ENCODE data around the gene PDK2. TPM values are rescaled to one million over a fixed set of nuclear protein-coding genes. Genes with fewer than 3 reads are reported as not detected.

The PDK2 gene
- total and polyA plus RNA-seq, 3 experiments from 2014 or later = 19.5 to 41.2 (median 22.4) TPM

DNA sequence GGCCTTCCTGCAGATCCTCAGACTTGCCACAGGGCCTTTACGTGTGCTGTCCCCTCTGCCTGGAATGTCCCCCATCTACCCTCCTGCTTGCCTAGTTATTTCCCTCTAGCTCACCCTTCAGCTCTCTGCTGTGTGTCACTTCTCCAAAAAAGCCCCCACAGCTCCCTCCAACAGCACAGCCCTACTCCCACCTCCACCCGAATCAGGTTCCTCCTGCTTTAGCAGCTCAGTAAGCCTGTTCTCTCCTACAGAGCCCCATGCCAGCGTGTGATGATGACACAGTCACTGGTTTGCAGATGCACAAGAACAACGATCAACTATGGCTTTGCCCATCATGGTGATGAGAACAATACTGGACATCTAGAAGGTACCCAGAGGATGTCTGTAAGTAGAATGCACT lies 41.9 kb downstream of the PDK2 start:
- Histone ChIP-seq H3K27me3 (ENCODE audit: insufficient read depth, low read length, poor library complexity, severe bottlenecking) (no peaks in the 10 kb centered on the region), H3K36me3 (ENCODE audit: insufficient read depth, low read length) (peaks cover 42% of the 10 kb centered on the region), H3K9me3 (ENCODE audit: low read length) (no peaks in the 10 kb centered on the region), H3K4me3 (ENCODE audit: low read length) (no peak overlapping the region), H3K4me1 (ENCODE audit: insufficient read depth, low read length) (peaks cover 30% of the 10 kb centered on the region), H3K27ac (ENCODE audit: low read depth, low read length) (no peak overlapping the region)
- Mint-ChIP-seq H3K27me3 (peaks cover 0 to 1% of the 10 kb centered on the region in 2 donors), H3K27ac (peak overlapping the region in 3 of 8 donors; percentile 61 to 92 (median 72)), H3K36me3 (peaks cover 26 to 81% (median 30%) of the 10 kb centered on the region in 3 donors), H3K4me3 (no peak overlapping the region), H3K4me1 (peaks cover 25 to 52% (median 42%) of the 10 kb centered on the region in 3 donors), H3K9me3 (no peaks in the 10 kb centered on the region)
- POLR2A ChIA-PET = interaction anchor here (1.0 kb wide), 1 partner anchor 14 kb away, joined by 3 read pairs; no protein-coding TSS in a partner anchor
- DNase-seq = no peak
- CTCF ChIA-PET = interaction anchor here (1.2 to 2.9 kb wide), 3 partner anchors 10 to 24 kb away, joined by 3 to 17 read pairs (median 7); no protein-coding TSS in a partner anchor

GRCh38 chr17:50139185-50139783 lies 44.1 kb downstream of the PDK2 start:
- Mint-ChIP-seq H3K36me3 (peaks cover 31 to 95% (median 40%) of the 10 kb centered on the region in 3 donors), H3K4me1 (peaks cover 47 to 65% (median 60%) of the 10 kb centered on the region in 3 donors), H3K27me3 (peaks cover 0 to 1% of the 10 kb centered on the region in 2 donors), H3K27ac (peak overlapping the region in 3 of 8 donors; percentile 56 to 97 (median 79)), H3K9me3 (no peaks in the 10 kb centered on the region), H3K4me3 (no peak overlapping the region)
- H3K27ac ChIP-seq (ENCODE audit: low read depth, low read length) = no peak overlapping the region
- no peak overlapping the region for H3K4me3 ChIP-seq (ENCODE audit: low read length)
- H3K9me3 ChIP-seq (ENCODE audit: low read length) = no peaks in the 10 kb centered on the region
- peak in 1 of 5 donors; percentile 44 for DNase-seq
- peaks cover 46% of the 10 kb centered on the region for H3K36me3 ChIP-seq (ENCODE audit: insufficient read depth, low read length)
- H3K27me3 ChIP-seq (ENCODE audit: insufficient read depth, low read length, poor library complexity, severe bottlenecking) = no peaks in the 10 kb centered on the region
- H3K4me1 ChIP-seq (ENCODE audit: insufficient read depth, low read length) = peaks cover 51% of the 10 kb centered on the region
- ChIA-PET POLR2A (interaction anchor here (0.9 to 1.1 kb wide), 2 partner anchors 9 kb away, joined by 3 read pairs; no protein-coding TSS in a partner anchor), CTCF (interaction anchor here (0.6 to 5.3 kb wide), 19 partner anchors 9 to 113 kb away, joined by 3 to 52 read pairs (median 6); partner anchors contain the start of genes PDK2, PPP1R9B, SAMD14 and SGCA)

DNA sequence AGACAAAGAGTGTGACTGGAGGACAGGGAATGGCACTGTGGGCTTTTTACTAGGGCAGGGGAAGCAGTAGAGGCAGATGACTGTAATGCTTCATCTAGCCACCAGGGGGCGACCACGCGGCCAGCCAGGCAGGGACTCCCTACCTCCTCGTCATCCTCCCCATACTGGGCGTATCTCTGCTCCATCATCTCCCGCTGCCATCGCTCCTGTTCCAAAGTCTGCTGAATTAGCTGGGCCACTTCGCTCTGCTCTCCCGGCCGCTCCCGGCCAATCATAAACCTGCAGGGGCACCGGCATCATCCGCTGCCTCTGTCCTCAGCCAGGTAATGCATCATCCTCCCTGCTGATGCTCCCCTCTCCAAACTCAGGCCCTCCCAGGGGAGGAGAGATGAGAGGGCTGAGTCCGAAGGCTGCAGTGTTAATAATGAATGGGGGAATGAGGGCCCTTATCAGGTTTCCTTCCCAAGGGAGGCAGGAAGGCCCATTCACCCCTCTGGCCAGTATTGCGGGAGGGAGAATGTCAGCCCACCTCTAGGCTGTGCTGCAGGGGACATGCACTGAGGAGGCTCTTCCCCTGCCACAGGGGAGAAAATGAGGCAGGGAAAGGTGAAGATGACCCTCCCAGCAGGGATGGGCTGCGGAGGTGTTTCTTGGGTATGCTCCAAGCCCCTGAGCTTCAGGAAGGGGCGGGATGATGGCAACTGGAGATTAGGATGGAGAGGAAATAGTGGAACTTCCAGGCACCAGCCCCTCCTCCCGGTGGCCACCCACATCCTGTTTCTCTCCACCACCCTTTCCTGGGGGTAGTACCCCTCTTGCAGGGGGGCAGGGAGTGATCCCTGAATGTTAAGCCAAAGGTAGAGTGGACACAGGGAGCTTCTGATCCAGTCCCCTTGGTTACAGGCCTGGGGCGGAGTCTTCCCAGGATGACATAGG lies 45.1 kb downstream of the PDK2 start:
- DNase-seq = peak; percentile 74 to 86 (median 76)
- no peaks in the 10 kb centered on the region for H3K9me3 ChIP-seq (ENCODE audit: low read length)
- no peaks in the 10 kb centered on the region for H3K9me3 Mint-ChIP-seq
- CTCF ChIA-PET = interaction anchor here (0.9 to 5.3 kb wide), 18 partner anchors 8 to 206 kb away, joined by 3 to 52 read pairs (median 6); partner anchors contain the start of genes PPP1R9B, SGCA and XYLT2
- POLR2A ChIA-PET = interaction anchor here (1.3 to 1.6 kb wide), 2 partner anchors 9 to 12 kb away, joined by 5 to 6 read pairs; no protein-coding TSS in a partner anchor
- peak overlapping the region; percentile 52 to 84 (median 76) for H3K4me3 Mint-ChIP-seq
- peaks cover 59% of the 10 kb centered on the region for H3K4me1 ChIP-seq (ENCODE audit: insufficient read depth, low read length)
- H3K36me3 Mint-ChIP-seq = peaks cover 31 to 99% (median 44%) of the 10 kb centered on the region in 3 donors
- no peaks in the 10 kb centered on the region for H3K27me3 ChIP-seq (ENCODE audit: insufficient read depth, low read length, poor library complexity, severe bottlenecking)
- H3K27me3 Mint-ChIP-seq = peaks cover 0 to 1% of the 10 kb centered on the region in 2 donors
- peak overlapping the region; percentile 78 to 97 (median 90) for H3K27ac Mint-ChIP-seq
- peak overlapping the region; percentile 26 for H3K4me3 ChIP-seq (ENCODE audit: low read length)
- peaks cover 55 to 74% (median 67%) of the 10 kb centered on the region in 3 donors for H3K4me1 Mint-ChIP-seq
- H3K36me3 ChIP-seq (ENCODE audit: insufficient read depth, low read length) = peaks cover 52% of the 10 kb centered on the region
- H3K27ac ChIP-seq (ENCODE audit: low read depth, low read length) = peak overlapping the region; percentile 17

DNA sequence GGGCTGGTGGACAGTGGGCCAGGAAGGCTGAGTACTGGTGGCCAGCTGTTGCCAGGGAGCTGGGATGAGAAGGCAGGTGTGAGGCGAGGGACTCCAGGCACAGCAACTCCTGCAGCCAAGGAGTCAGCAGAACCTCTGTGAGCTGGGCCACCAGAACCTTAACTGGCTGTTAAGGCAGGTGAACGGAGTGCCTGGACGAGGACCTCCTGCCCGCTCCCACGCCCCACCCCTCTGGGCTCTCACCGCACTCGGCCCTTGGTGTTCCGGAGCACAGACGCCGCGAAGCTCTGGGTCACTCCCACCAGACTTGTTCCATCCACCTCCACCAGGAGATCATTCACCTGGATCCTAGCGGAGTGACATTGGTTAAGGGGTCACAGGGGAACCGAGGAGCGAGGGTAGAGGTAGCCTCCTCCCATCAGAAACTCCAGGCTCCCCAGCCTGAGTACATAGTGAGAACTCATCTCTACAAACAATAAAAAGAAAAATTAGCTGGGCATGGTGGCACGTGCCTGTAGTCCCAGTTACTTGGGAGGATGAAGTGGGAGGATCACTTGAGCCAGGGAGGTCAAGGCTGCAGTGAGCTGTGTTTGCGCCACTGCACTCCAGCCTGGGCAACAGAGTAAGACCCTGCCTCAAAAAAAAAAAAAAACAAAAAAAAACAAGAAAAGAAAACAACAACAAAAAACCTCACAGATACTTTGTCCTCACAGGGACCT lies 46.0 kb downstream of the PDK2 start:
- Histone ChIP-seq H3K27me3 (ENCODE audit: insufficient read depth, low read length, poor library complexity, severe bottlenecking) (no peaks in the 10 kb centered on the region), H3K9me3 (ENCODE audit: low read length) (no peaks in the 10 kb centered on the region), H3K27ac (ENCODE audit: low read depth, low read length) (no peak overlapping the region), H3K36me3 (ENCODE audit: insufficient read depth, low read length) (peaks cover 50% of the 10 kb centered on the region), H3K4me1 (ENCODE audit: insufficient read depth, low read length) (peaks cover 68% of the 10 kb centered on the region), H3K4me3 (ENCODE audit: low read length) (peak overlapping the region; percentile 26)
- Mint-ChIP-seq H3K36me3 (peaks cover 31 to 96% (median 43%) of the 10 kb centered on the region in 3 donors), H3K27ac (peak overlapping the region; percentile 79 to 98 (median 90)), H3K4me3 (peak overlapping the region; percentile 63 to 86 (median 76)), H3K9me3 (no peaks in the 10 kb centered on the region), H3K4me1 (peaks cover 64 to 84% (median 71%) of the 10 kb centered on the region in 3 donors), H3K27me3 (peaks cover 0 to 1% of the 10 kb centered on the region in 2 donors)
- ChIA-PET POLR2A (interaction anchor here (1.3 to 1.6 kb wide), 2 partner anchors 8 to 11 kb away, joined by 5 to 6 read pairs; no protein-coding TSS in a partner anchor), CTCF (interaction anchor here (0.9 to 5.3 kb wide), 14 partner anchors 10 to 205 kb away, joined by 3 to 52 read pairs (median 6); partner anchors contain the start of genes PPP1R9B and XYLT2)
- DNase-seq = peak in 1 of 5 donors; percentile 40

DNA sequence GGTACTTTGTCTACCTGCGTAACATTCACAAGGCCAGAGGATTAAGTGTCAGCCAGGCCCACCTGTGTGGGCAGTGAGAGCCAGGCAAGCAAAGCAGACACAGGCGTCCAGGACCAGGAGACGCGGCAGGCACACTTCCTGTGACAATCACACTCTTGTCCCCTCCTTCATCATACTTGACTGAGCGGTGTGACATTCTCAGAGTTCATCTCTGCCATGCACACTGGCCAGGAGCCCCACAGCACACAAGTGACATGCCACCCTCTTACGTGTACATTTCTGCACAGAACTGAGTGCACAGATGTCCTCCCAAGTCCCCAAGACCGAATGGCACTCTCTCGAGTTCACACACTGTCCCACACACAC lies 46.6 kb downstream of the PDK2 start:
- Mint-ChIP-seq H3K9me3 (no peaks in the 10 kb centered on the region), H3K4me3 (peak overlapping the region; percentile 63 to 86 (median 74)), H3K4me1 (peaks cover 68 to 89% (median 76%) of the 10 kb centered on the region in 3 donors), H3K36me3 (peaks cover 27 to 93% (median 38%) of the 10 kb centered on the region in 3 donors), H3K27me3 (peaks cover 0 to under 1% of the 10 kb centered on the region in 2 donors), H3K27ac (peak overlapping the region; percentile 79 to 98 (median 90))
- CTCF ChIA-PET = interaction anchor here (1.0 to 5.3 kb wide), 8 partner anchors 10 to 59 kb away, joined by 3 to 52 read pairs (median 13); partner anchors contain the start of gene PPP1R9B
- Histone ChIP-seq H3K4me3 (ENCODE audit: low read length) (no peak overlapping the region), H3K4me1 (ENCODE audit: insufficient read depth, low read length) (peaks cover 74% of the 10 kb centered on the region), H3K27ac (ENCODE audit: low read depth, low read length) (no peak overlapping the region), H3K36me3 (ENCODE audit: insufficient read depth, low read length) (peaks cover 46% of the 10 kb centered on the region), H3K27me3 (ENCODE audit: insufficient read depth, low read length, poor library complexity, severe bottlenecking) (no peaks in the 10 kb centered on the region), H3K9me3 (ENCODE audit: low read length) (no peaks in the 10 kb centered on the region)
- POLR2A ChIA-PET = no interaction called here
- peak in 2 of 5 donors; percentile 19 to 45 for DNase-seq

GRCh38 chr17:50143461-50144176 lies 48.5 kb downstream of the PDK2 start:
- CTCF ChIA-PET = interaction anchor here (1.5 kb wide), 2 partner anchors 13 to 15 kb away, joined by 4 to 7 read pairs; no protein-coding TSS in a partner anchor
- Histone ChIP-seq H3K27ac (ENCODE audit: low read depth, low read length) (no peak overlapping the region), H3K4me3 (ENCODE audit: low read length) (no peak overlapping the region), H3K27me3 (ENCODE audit: insufficient read depth, low read length, poor library complexity, severe bottlenecking) (no peaks in the 10 kb centered on the region), H3K9me3 (ENCODE audit: low read length) (no peaks in the 10 kb centered on the region), H3K4me1 (ENCODE audit: insufficient read depth, low read length) (peaks cover 91% of the 10 kb centered on the region), H3K36me3 (ENCODE audit: insufficient read depth, low read length) (peaks cover 27% of the 10 kb centered on the region)
- POLR2A ChIA-PET = no interaction called here
- Mint-ChIP-seq H3K4me3 (peak overlapping the region in 4 of 7 donors; percentile 32 to 86 (median 50)), H3K4me1 (peaks cover 74 to 92% (median 85%) of the 10 kb centered on the region in 3 donors), H3K36me3 (peaks cover 9 to 80% (median 22%) of the 10 kb centered on the region in 3 donors), H3K9me3 (no peaks in the 10 kb centered on the region), H3K27me3 (peaks cover 0 to 3% of the 10 kb centered on the region in 2 donors), H3K27ac (peak overlapping the region in 7 of 8 donors; percentile 38 to 91 (median 89))
- DNase-seq = no peak
